T-helper 17 cell (primary cell): ENCODE data around the gene S100B. TPM values are rescaled to one million over a fixed set of nuclear protein-coding genes. Genes with fewer than 3 reads are reported as not detected.
"Not testable (repeated sequence)": the region's sequence is repeated elsewhere in the genome, so short reads cannot be mapped to it uniquely, and the experiment has no call there.

Source experiments
- ATAC-seq: fragments of 150-1000 bp; cut with Tn5 transposase; 2 replicates; pipeline ENCODE4 v1.10.0; 2021; ENCODE audit warnings: mild to moderate bottlenecking, moderate library complexity
- DNase-seq, 3 donors: peaks; one replicate each; pipeline versions ENCODE4 v3.0.0 to v3.0.0-alpha.2; 2020 to 2021
- H3K9me3 ChIP-seq: one replicate; pipeline ENCODE4 v1.7.0; 2013; ENCODE audit warnings: low read length, mild to moderate bottlenecking; ENCODE audit not compliant: control insufficient read depth, poor library complexity, severe bottlenecking
- H3K27ac Mint-ChIP-seq: one replicate; pipeline ENCODE4 v1.8.0; 2022; ENCODE audit warnings: mild to moderate bottlenecking, moderate library complexity, mixed read lengths
- H3K27me3 Mint-ChIP-seq: one replicate; pipeline ENCODE4 v1.8.0; 2022; ENCODE audit warnings: mixed read lengths
- H3K36me3 Mint-ChIP-seq: one replicate; pipeline ENCODE4 v1.8.0; 2022; ENCODE audit warnings: low read depth, mixed read lengths
- H3K4me1 Mint-ChIP-seq: one replicate; pipeline ENCODE4 v1.8.0; 2022; ENCODE audit warnings: mild to moderate bottlenecking, mixed read lengths
- H3K4me3 Mint-ChIP-seq: one replicate; pipeline ENCODE4 v1.8.0; 2022; ENCODE audit warnings: mild to moderate bottlenecking, moderate library complexity, mixed read lengths
- total RNA-seq, 4 donors: library from RNA in 2 of 4; stranded (reverse) in 2 of 4; gene quantifications; one replicate each; pipeline ENCODE4 v1.2.3 and lab custom pipeline; 2022 to 2026

S100B gene
- total RNA-seq, 2 donors from 2014 or later: not detected

DNA sequence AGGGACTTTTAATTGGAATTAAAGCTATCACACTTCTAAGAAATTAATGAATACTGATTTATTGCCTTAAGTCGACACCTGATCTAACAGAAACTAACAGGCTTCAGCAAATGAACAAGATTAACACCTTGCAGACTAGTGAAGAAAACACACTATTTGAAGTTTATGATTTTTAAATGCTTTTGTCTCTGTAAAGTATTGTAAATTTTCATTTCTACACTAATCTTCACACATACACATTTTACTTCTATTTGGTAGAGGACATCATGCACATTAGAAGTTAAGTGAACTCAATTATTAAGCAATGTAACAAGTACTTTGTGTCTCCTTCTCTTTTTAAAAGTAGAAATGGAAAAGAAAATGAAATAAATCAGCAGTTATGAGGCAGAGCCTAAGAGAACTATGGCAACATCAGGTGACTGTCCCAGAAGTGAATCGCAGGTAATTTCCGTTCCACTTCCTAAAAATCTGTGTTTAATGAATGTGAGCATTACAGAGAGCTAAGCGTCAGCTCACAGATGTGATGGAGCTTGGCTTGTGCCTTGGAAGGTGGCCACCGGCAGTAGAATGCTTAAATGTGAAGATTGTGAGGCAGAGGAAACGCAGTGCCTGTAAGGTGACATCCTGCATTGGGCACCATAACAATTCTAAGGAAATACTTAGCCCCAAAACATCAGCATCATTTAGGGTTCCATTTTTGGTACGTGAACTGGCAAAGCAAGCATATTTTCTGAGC lies 31.8 kb upstream of the S100B start:
- Mint-ChIP-seq H3K27me3 (no peaks in the 10 kb centered on the region), H3K4me1 (peaks cover 48% of the 10 kb centered on the region), H3K36me3 (peaks cover 8% of the 10 kb centered on the region), H3K4me3 (peak overlapping the region; percentile 98), H3K27ac (peak overlapping the region; percentile 96)
- H3K9me3 ChIP-seq: no peaks in the 10 kb centered on the region
- ATAC-seq (no peak), DNase-seq (no peak)

DNA sequence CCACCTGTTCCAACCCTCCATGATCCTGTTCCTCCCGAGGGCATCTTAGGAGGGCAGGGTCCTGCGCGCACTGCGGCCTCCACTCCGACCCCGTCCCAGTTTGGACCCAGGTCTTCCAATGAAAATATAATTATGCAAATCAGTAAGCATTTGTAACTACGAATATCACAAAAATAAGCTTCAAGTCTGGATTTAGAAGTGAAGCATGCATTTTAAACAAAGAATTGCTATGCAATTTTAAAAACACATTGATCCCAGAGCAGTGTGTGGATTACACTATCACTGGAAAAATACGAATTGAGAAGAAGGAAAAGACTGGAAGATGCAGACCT lies 31.3 kb upstream of the S100B start:
- Mint-ChIP-seq H3K27me3 (no peaks in the 10 kb centered on the region), H3K4me3 (peak overlapping the region; percentile 98), H3K27ac (peak overlapping the region; percentile 96), H3K36me3 (peaks cover 5% of the 10 kb centered on the region), H3K4me1 (peaks cover 45% of the 10 kb centered on the region)
- ATAC-seq: no peak
- DNase-seq: no peak
- no peaks in the 10 kb centered on the region for H3K9me3 ChIP-seq

DNA sequence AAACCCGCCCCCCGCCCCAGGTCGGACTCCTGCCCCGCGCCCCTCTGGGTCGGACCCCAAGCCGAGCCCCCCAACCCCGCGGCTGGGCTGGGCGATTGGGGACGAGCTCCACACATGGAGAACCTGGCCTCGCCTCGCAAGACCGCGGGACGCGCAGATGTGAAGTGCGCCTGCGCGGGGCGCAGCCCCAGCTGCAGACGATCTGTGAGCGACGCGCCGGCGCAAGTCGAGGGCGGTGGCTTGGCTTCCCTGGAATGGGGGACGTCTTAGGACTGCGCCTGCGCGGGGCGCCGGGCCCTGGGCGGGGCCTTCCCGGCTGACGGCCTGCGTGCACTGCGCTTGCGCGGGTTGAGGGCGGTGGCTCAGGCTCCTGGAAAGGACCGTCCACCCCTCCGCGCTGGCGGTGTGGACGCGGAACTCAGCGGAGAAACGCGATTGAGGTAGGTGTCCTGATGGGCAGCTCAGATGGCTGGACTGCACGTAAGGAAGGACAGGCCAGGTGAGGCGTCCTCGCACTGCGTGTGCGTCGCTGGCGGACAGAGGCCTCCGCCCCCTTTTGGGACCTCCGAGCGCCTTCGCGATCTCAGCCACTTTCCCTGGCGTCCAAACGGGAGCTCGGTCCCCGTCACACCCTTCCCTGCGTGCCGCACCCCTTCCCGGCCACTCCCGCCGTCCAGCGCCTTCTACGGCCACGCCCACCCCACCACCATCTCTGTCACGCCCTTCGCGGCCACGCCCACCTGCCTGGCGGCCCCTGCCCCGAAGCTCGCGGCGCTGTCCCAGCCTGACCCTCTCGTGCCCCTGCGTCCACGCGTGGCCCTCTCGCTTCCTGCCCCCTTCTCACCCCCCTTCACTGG lies 30.7 kb upstream of the S100B start, which contains the start of gene PRMT2:
Gene PRMT2 (plus strand): TSS at position 351 of the 857 bp plus-strand sequence. CDS start 1,278 bp downstream, outside the sequence.
- peaks cover 3% of the 10 kb centered on the region for H3K36me3 Mint-ChIP-seq
- peak; percentile 87 for ATAC-seq
- peak within 1 kb of the TSS; percentile 96 for H3K27ac Mint-ChIP-seq

DNA sequence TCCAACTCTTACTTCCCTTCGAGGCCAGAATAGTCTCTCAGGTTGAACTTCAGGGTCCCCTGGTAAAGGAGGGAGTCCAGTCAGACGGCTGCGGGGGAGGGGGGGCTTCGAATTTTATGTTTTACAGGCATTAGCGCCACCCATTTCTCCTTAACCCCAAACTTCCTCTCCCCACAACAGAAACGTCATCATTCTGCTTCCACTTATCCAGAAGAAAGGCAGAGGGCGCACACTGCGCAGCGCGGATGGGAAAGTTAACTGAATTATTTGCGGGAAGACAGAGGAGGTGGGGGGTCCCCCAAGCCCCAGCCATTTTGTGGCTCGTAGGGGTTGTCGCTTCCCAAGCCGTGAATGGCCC lies 30.1 kb upstream of the S100B start:
- no peaks in the 10 kb centered on the region for H3K27me3 Mint-ChIP-seq
- H3K9me3 ChIP-seq: no peaks in the 10 kb centered on the region
- DNase-seq (no peak), ATAC-seq (peak; percentile 27)
- peak overlapping the region; percentile 98 for H3K4me3 Mint-ChIP-seq
- H3K36me3 Mint-ChIP-seq: peaks cover 2% of the 10 kb centered on the region
- H3K27ac Mint-ChIP-seq: peak overlapping the region; percentile 96
- peaks cover 42% of the 10 kb centered on the region for H3K4me1 Mint-ChIP-seq

More for the DNA sequence above, 30.7 kb upstream of the S100B start, which contains the start of gene PRMT2:
- DNase-seq: peak; percentile 98
- no peaks in the 10 kb centered on the region for H3K9me3 ChIP-seq
- peaks cover 43% of the 10 kb centered on the region for H3K4me1 Mint-ChIP-seq
- H3K27me3 Mint-ChIP-seq: no peaks in the 10 kb centered on the region
- peak within 1 kb of the TSS; percentile 98 for H3K4me3 Mint-ChIP-seq

DNA sequence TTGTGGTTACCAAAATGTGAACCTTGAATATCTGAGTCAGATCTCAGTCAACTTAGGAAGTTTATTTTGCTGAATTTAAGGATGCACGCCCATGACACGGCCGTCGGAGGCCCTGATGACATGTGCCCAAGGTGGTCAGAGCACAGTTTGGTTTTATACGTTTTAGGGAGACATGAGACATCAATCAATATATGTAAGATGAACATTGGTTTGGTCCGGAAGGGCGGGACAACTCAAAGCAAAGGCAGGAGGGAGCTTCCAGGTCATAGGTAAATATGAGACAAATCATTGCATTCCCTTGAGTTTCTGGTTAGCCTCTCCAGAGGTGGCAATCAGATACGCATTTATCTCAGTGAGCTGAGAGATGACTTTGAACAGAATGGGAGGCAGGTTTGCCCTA lies 29.5 kb upstream of the S100B start:
- Mint-ChIP-seq H3K4me3 (peak overlapping the region; percentile 98), H3K4me1 (peaks cover 37% of the 10 kb centered on the region), H3K27me3 (no peaks in the 10 kb centered on the region), H3K27ac (peak overlapping the region; percentile 96), H3K36me3 (no peaks in the 10 kb centered on the region)
- H3K9me3 ChIP-seq: no peaks in the 10 kb centered on the region
- ATAC-seq (no peak), DNase-seq (no peak)

DNA sequence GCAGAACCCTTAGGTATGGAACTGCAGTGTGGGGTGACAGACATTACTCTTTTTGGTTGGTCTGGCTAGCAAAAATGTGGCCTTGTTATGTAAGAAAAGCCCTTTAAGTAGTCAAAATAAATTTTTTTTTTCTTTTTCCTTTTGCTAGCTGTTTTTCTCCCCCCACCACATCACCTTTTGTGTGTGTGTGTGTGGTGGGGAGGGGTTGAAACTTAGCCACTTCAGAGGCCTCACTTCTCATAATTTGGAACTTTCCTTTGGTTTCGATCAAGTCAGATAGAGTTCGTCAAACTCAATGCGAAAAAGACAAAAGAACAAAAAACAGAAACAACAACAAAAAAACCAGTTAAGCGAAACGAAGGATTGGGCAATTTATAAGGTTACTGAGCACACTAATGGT lies 28.7 kb upstream of the S100B start:
- no peaks in the 10 kb centered on the region for H3K27me3 Mint-ChIP-seq
- no peaks in the 10 kb centered on the region for H3K36me3 Mint-ChIP-seq
- H3K4me3 Mint-ChIP-seq: peak overlapping the region; percentile 31
- H3K27ac Mint-ChIP-seq: peak overlapping the region; percentile 78
- peaks cover 34% of the 10 kb centered on the region for H3K4me1 Mint-ChIP-seq
- ATAC-seq: no peak
- DNase-seq: no peak
- no peaks in the 10 kb centered on the region for H3K9me3 ChIP-seq

DNA sequence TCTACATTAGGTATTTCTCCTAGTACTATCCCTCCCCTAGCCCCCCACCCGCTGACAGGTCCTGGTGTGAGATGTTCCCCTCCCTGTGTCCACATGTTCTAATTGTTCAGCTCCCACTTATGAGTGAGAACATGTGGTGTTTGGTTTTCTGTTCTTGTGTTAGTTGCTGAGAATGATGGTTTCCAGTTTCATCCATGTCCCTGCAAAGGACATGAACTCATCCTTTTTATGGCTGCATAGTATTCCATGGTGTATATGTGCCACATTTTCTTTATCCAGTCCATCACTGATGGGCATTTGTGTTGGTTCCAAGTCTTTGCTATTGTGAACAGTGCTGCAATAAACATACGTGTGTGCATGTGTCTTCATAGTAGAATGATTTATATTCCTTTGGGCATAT lies 26.0 kb upstream of the S100B start:
- H3K27ac Mint-ChIP-seq: peak overlapping the region; percentile 2
- ATAC-seq, H3K27me3 Mint-ChIP-seq, H3K4me3 Mint-ChIP-seq, H3K9me3 ChIP-seq, DNase-seq, H3K36me3 Mint-ChIP-seq: not testable (repeated sequence)
- peaks cover 27% of the 10 kb centered on the region for H3K4me1 Mint-ChIP-seq

DNA sequence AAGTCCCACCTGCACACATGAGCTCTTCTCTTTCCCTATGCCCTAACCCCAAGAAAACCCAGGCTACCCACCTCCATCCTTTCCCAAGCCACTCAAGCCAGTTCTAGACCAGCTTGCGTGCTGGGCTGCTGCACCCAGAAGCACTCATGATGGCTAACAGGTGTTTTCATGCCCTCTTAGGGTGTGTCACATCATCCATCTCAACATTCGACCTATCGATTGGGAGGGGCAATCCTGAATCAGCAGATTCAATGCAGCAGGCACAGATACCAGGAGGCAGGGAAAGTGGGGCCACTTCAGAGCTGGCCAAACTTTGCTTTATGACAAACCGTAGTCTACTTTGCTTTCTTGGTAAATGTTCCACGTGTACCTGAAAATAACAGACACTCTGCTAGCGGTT lies 24.0 kb upstream of the S100B start:
- H3K4me3 Mint-ChIP-seq: no peak overlapping the region
- H3K4me1 Mint-ChIP-seq: peaks cover 16% of the 10 kb centered on the region
- ATAC-seq (no peak), DNase-seq (no peak)
- no peaks in the 10 kb centered on the region for H3K36me3 Mint-ChIP-seq
- no peak overlapping the region for H3K27ac Mint-ChIP-seq
- peaks cover 3% of the 10 kb centered on the region for H3K9me3 ChIP-seq
- no peaks in the 10 kb centered on the region for H3K27me3 Mint-ChIP-seq

DNA sequence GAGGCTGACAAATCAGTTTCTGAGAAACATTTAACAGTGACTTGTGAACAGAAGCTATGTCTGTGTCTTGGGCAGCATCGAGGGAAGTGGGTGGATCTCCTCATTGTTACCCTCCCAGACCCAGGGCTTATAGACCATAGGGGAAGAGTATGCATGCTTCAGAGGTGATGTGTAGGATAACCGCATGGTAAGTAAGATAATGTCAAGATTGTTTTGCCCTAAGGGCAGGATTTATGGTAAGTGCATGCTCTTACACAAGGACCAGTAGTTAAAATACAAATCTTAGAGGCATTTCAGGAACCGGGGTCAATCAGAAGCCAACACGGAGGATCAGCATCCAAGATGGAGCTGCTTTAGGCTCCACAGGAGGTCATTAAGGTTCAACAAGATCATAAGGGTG lies 22.8 kb upstream of the S100B start:
- Mint-ChIP-seq H3K27me3 (no peaks in the 10 kb centered on the region), H3K36me3 (no peaks in the 10 kb centered on the region), H3K4me1 (peaks cover 16% of the 10 kb centered on the region), H3K27ac (peak overlapping the region; percentile 83), H3K4me3 (no peak overlapping the region)
- peaks cover 3% of the 10 kb centered on the region for H3K9me3 ChIP-seq
- ATAC-seq: no peak
- DNase-seq: no peak

DNA sequence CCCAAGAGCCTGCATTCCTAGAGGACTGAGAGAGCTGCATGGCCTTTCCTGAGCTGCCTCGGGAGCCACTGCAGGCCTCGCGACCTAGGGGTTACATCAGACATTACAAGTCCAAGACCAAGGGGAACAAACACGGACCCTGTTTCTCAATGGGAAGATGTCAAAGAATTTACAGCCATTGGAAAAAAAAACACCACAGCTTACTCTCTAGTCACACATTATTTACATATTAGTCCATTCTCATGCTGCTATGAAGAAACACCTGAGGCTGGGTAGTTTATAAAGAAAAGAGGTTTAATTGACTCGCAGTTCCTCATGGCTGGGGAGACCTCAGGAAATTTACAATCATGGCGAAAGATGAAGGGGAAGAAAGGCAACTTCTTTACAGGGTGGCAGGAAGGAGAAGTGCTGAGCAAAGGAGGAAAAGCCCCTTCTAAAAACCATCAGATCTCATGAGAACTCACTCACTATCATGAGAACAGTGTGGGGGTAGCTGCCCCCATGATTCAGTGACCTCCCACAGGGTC lies 22.2 kb upstream of the S100B start:
- H3K9me3 ChIP-seq: peaks cover 3% of the 10 kb centered on the region
- ATAC-seq (no peak), DNase-seq (no peak)
- Mint-ChIP-seq H3K27ac (peak overlapping the region; percentile 83), H3K4me3 (no peak overlapping the region), H3K36me3 (no peaks in the 10 kb centered on the region), H3K27me3 (no peaks in the 10 kb centered on the region), H3K4me1 (peaks cover 21% of the 10 kb centered on the region)

DNA sequence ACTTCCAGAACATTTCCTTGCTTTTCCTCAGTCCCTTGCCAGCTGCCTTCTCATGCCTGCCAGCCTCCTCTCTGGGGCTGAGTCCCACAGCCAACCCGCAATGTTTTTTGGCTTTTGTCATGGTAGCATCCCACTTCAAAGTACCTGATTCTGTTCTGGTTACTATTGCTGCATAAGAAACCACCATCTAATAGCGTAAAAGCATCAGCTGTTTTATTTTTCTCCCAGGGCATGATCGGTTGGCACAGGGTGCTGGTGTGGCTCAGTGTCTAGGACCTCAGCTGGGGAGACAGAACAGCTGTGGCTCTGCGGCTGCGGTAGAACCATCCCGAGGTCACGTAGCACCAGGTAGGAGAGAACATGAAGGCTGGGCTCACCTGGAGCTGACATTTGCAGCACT lies 21.7 kb upstream of the S100B start:
- peak overlapping the region; percentile 7 for H3K4me3 Mint-ChIP-seq
- peak overlapping the region; percentile 83 for H3K27ac Mint-ChIP-seq
- ATAC-seq: peak; percentile 79
- H3K9me3 ChIP-seq: peaks cover 3% of the 10 kb centered on the region
- no peaks in the 10 kb centered on the region for H3K36me3 Mint-ChIP-seq
- H3K4me1 Mint-ChIP-seq: peaks cover 23% of the 10 kb centered on the region
- no peaks in the 10 kb centered on the region for H3K27me3 Mint-ChIP-seq
- peak in 1 of 3 donors; percentile 18 for DNase-seq

DNA sequence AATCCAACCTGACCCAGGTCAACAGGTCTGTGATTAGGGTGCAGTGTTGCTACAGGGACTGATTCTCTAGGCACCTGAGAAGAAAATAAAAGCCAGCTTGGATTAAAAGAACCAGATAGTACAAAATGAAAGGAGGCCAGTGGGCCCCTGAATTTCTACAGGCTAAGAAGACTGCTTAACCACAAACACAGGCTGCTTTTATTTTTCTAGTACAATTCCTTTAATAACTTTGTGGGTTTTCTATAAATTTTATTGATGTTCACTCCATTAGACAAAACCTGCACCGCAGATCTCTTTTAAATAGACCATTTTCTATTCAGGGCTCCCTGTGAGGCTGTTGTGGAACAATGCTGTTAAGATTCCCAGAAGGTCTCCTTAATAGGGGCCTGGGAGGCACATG lies 20.9 kb upstream of the S100B start:
- H3K9me3 ChIP-seq: peaks cover 3% of the 10 kb centered on the region
- Mint-ChIP-seq H3K27me3 (no peaks in the 10 kb centered on the region), H3K27ac (peak overlapping the region; percentile 83), H3K36me3 (no peaks in the 10 kb centered on the region), H3K4me1 (peaks cover 27% of the 10 kb centered on the region), H3K4me3 (no peak overlapping the region)
- ATAC-seq: no peak
- no peak for DNase-seq

DNA sequence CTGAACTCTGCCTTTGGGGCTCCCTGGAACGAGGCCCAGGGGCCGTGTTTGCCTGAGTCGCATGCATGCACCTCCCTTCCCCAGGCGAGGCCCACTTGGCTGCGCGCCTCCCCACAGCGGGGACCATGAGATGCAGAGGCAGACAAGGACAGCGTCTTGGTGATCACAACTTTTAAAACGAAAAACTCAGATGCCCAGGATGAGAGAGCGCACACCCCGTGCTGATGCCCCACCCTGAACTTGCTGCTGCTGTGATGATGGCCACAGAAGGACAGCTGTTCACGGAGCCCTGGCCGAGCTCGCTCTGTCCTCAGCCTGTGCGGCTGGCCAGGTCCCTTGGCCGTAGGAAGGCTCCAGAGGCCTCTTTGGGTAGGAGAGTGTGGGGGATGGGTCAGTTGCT lies 19.2 kb upstream of the S100B start:
- Mint-ChIP-seq H3K27me3 (no peaks in the 10 kb centered on the region), H3K4me3 (no peak overlapping the region), H3K36me3 (no peaks in the 10 kb centered on the region), H3K27ac (no peak overlapping the region), H3K4me1 (peaks cover 28% of the 10 kb centered on the region)
- H3K9me3 ChIP-seq: peaks cover 3% of the 10 kb centered on the region
- DNase-seq (no peak), ATAC-seq (no peak)
